NCI-H226 (cell line): ENCODE data around the gene SENP6.

Source experiments
- DNase-seq: peaks from one replicate; pipeline ENCODE4 v3.0.0-alpha.2; 2015

SENP6 gene

GRCh38 chr6:75748743-75749538, 147.3 kb downstream of the SENP6 start, which contains the start of gene MYO6:
TSS of gene MYO6 (plus strand) at chr6:75749239. CDS start at chr6:75817548, 68,309 bp downstream.
- DNase-seq: peak; percentile 37

GRCh38 chr6:75751443-75751842, 149.8 kb downstream of the SENP6 start:
- no peak for DNase-seq

GRCh38 chr6:75752365-75752764, 150.7 kb downstream of the SENP6 start:
- no peak for DNase-seq

GRCh38 chr6:75755704-75756103, 154.0 kb downstream of the SENP6 start:
- no peak for DNase-seq

GRCh38 chr6:75757295-75757694, 155.6 kb downstream of the SENP6 start:
- no peak for DNase-seq

- no peak for DNase-seq
Measured at GRCh38 chr6:75758061-75758460, 156.4 kb downstream of the SENP6 start.

GRCh38 chr6:75759207-75759606, 157.5 kb downstream of the SENP6 start:
- no peak for DNase-seq

GRCh38 chr6:75760320-75760719, 158.6 kb downstream of the SENP6 start:
- no peak for DNase-seq

- DNase-seq: no peak
Measured at GRCh38 chr6:75761489-75761888, 159.8 kb downstream of the SENP6 start.

GRCh38 chr6:75762063-75762462, 160.4 kb downstream of the SENP6 start:
- no peak for DNase-seq

- DNase-seq: no peak
Measured at GRCh38 chr6:75766387-75766786, 164.7 kb downstream of the SENP6 start.
